HFF-Myc (cell line): ENCODE measurements around the gene JAZF1.

ENCODE experiments used
- DNase-seq: peaks from one replicate; pipeline ENCODE4 v3.0.0-alpha.2; 2011; ENCODE audit warnings: low read depth; ENCODE audit errors: extremely low read depth
- H3K4me3 ChIP-seq: replicated peaks from 2 replicates; pipeline ENCODE4 v1.5.1; 2011; ENCODE audit warnings: low read depth, mild to moderate bottlenecking, control low read depth, low read length
- CTCF ChIP-seq: IDR thresholded peaks from 2 replicates; pipeline ENCODE4 v1.5.1; 2012; ENCODE audit warnings: mild to moderate bottlenecking, low read depth, low read length, control low read depth; ENCODE audit errors: missing control alignments

JAZF1 gene

GRCh38 chr7:28046035-28046434 lies 134.6 kb downstream of the JAZF1 start:
- DNase-seq: no peak
- no peak for TF ChIP-seq CTCF
- no peak overlapping the region for H3K4me3 ChIP-seq

- H3K4me3 ChIP-seq: no peak overlapping the region
- TF ChIP-seq CTCF: no peak
- DNase-seq: no peak
Observed at GRCh38 chr7:28045592-28045991, 135.0 kb downstream of the JAZF1 start.

GRCh38 chr7:28044825-28045224 lies 135.8 kb downstream of the JAZF1 start:
- TF ChIP-seq CTCF: no peak
- no peak for DNase-seq
- no peak overlapping the region for H3K4me3 ChIP-seq

- no peak overlapping the region for H3K4me3 ChIP-seq
- DNase-seq: no peak
- no peak for TF ChIP-seq CTCF
Observed at GRCh38 chr7:28042721-28043120, 137.9 kb downstream of the JAZF1 start.

GRCh38 chr7:28041508-28042314 lies 138.9 kb downstream of the JAZF1 start:
- H3K4me3 ChIP-seq: no peak overlapping the region
- no peak for DNase-seq
- TF ChIP-seq CTCF: no peak

- H3K4me3 ChIP-seq: no peak overlapping the region
- no peak for DNase-seq
- no peak for TF ChIP-seq CTCF
Observed at GRCh38 chr7:28038175-28038797, 142.3 kb downstream of the JAZF1 start.
